HEK293 (cell line): ENCODE results near the gene ZBTB38.

Experiments used
- CTCF ChIP-seq: fragments of 450-650 bp; formaldehyde crosslinking; IDR thresholded peaks from 2 replicates; pipeline ENCODE4 v1.5.1; 2016; ENCODE audit warnings: missing biosample characterization, missing genetic modification characterization
- GLIS1 ChIP-seq: fragments of 450-650 bp; formaldehyde crosslinking; IDR thresholded peaks from 2 replicates; pipeline ENCODE4 v1.5.1; 2016; ENCODE audit warnings: missing biosample characterization, missing genetic modification characterization
- HOXA7 ChIP-seq: sonication (generic); formaldehyde crosslinking; IDR thresholded peaks from 2 replicates; pipeline ENCODE4 v1.8.1; 2022; ENCODE audit warnings: missing genetic modification reagents, borderline replicate concordance
- PATZ1 ChIP-seq: fragments of 450-650 bp; formaldehyde crosslinking; IDR thresholded peaks from 2 replicates; pipeline ENCODE4 v1.5.1; 2016; ENCODE audit warnings: missing biosample characterization, missing genetic modification characterization
- SALL2 ChIP-seq: fragments of 450-650 bp; formaldehyde crosslinking; IDR thresholded peaks from 2 replicates; pipeline ENCODE4 v1.5.0; 2017; ENCODE audit warnings: missing biosample characterization, mild to moderate bottlenecking, missing genetic modification characterization, borderline replicate concordance
- ZNF24 ChIP-seq: fragments of 450-650 bp; formaldehyde crosslinking; IDR thresholded peaks from 2 replicates; pipeline ENCODE4 v1.5.1; 2016; ENCODE audit warnings: missing biosample characterization, missing genetic modification characterization
- ZNF280D ChIP-seq: fragments of 450-650 bp; formaldehyde crosslinking; IDR thresholded peaks from 2 replicates; pipeline ENCODE4 v1.5.1; 2016; ENCODE audit warnings: missing biosample characterization, missing genetic modification characterization

- no peak for TF ChIP-seq PATZ1 (tag by site-specific recombination)
- no peak for TF ChIP-seq SALL2 (tag by site-specific recombination)
- no peak for TF ChIP-seq HOXA7 (CRISPR knock-in tag)
- no peak for TF ChIP-seq CTCF (tag by site-specific recombination)
- TF ChIP-seq ZNF280D (tag by site-specific recombination): no peak
- no peak for TF ChIP-seq ZNF24
- no peak for TF ChIP-seq GLIS1 (tag by site-specific recombination)
Measured at GRCh38 chr3:141406265-141406664, 38.0 kb downstream of the ZBTB38 start.
